Esophagus muscularis mucosa (tissue), 4 donors: ENCODE measurements around the gene CDS2. TPM values are rescaled to one million over a fixed set of nuclear protein-coding genes. Genes with fewer than 3 reads are reported as not detected.

Source experiments
- DNase-seq: peaks from one replicate; pipeline ENCODE4 v3.0.0-alpha.2; 2017; ENCODE audit errors: extremely low spot score
- H3K27ac ChIP-seq, 4 donors: fragments of 200-600 bp; sonication (generic); replicated peaks in 1 of 4; 1 replicate in 3 of 4; 2 replicates in 1 of 4; pipeline ENCODE4 v1.5.1; 2016 to 2019; ENCODE audit warnings: mild to moderate bottlenecking in 1 of 4
- H3K27me3 ChIP-seq, 4 donors: fragments of 200-600 bp; sonication (generic); one replicate each; pipeline versions ENCODE4 v1.5.1 to v1.6.0; 2016 to 2019
- H3K36me3 ChIP-seq, 4 donors: fragments of 200-600 bp; sonication (generic); one replicate each; pipeline ENCODE4 v1.5.1; 2016 to 2019
- H3K4me1 ChIP-seq, 4 donors: fragments of 200-600 bp; sonication (generic); one replicate each; pipeline ENCODE4 v1.5.1; 2016 to 2019
- H3K4me3 ChIP-seq, 4 donors: fragments of 200-600 bp; sonication (generic); 1 replicate in 2 of 4; 2 replicates in 2 of 4; pipeline ENCODE4 v1.5.1; 2016 to 2019; ENCODE audit warnings: mild to moderate bottlenecking in 4 of 4, moderate library complexity in 1 of 4
- H3K9me3 ChIP-seq, 4 donors: fragments of 200-600 bp; sonication (generic); 1 replicate in 3 of 4; 2 replicates in 1 of 4; pipeline ENCODE4 v1.5.1; 2016 to 2019
- EP300 ChIP-seq: sonication (generic); formaldehyde crosslinking; IDR thresholded peaks from one replicate; pipeline ENCODE4 v1.6.1; 2017; ENCODE audit warnings: antibody characterized with exemption
- POLR2A ChIP-seq: fragments of 450-650 bp; IDR thresholded peaks from one replicate; pipeline ENCODE4 v1.6.1; 2017; ENCODE audit warnings: antibody characterized with exemption, moderate library complexity, mild to moderate bottlenecking, low read depth
- POLR2AphosphoS5 ChIP-seq, 2 donors: sonication (generic); formaldehyde crosslinking; IDR thresholded peaks; one replicate each; pipeline ENCODE4 v1.6.1; 2017; ENCODE audit warnings: antibody characterized with exemption in 2 of 2
- WGBS: methylation state at CpG from one replicate; pipeline ENCODE4 v1.1.5; 2018; 5-methylcytosine and 5-hydroxymethylcytosine counted together
- intact Hi-C: fragments of 100-400 bp; cut with DNase I; formaldehyde crosslinking; loops from one replicate; pipeline ENCODE4 v1.15.1; 2023
- total RNA-seq, 4 donors: library from RNA; depleted of rRNA; stranded (reverse); fragments of >200 nt; gene quantifications; one replicate each; pipeline versions ENCODE4 v1.1.0 to v1.2.1, GENCODE V29; 2016
- TF ChIP-seq, protein P1 (sequence below), 3 experiments: fragments of 200-600 bp in 2 of 3; fragments of 450-650 bp in 1 of 3; sonication (generic) in 2 of 3; IDR thresholded peaks; one replicate each; pipeline ENCODE4 v1.5.1; 2017 to 2019; ENCODE audit warnings: antibody characterized with exemption in 3 of 3, mild to moderate bottlenecking in 2 of 3, moderate library complexity in 1 of 3

Gene CDS2
- total RNA-seq, 4 donors from 2014 or later, result 54.8 to 83.1 (median 69.7) TPM

DNA sequence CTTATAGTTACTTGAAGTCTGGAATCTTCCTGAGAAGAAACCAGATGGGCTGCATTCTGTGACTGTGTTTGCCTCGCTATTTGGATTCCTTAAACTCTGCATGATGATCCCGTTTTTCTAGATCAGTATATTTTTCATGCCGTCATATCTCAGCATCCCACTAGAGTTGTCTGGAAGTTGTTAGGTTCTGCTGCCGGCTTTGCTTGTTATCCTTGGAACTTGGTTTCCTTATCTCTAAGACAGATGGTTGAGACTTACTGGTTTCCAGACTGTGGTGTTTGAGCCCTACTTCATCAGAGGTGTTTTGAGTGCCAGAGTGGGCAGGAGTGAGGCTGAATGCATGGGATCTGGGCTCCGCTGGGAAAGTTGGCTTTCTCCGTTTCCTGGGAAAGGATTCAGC lies 50.3 kb downstream of the CDS2 start:
- TF ChIP-seq, protein P1, sequence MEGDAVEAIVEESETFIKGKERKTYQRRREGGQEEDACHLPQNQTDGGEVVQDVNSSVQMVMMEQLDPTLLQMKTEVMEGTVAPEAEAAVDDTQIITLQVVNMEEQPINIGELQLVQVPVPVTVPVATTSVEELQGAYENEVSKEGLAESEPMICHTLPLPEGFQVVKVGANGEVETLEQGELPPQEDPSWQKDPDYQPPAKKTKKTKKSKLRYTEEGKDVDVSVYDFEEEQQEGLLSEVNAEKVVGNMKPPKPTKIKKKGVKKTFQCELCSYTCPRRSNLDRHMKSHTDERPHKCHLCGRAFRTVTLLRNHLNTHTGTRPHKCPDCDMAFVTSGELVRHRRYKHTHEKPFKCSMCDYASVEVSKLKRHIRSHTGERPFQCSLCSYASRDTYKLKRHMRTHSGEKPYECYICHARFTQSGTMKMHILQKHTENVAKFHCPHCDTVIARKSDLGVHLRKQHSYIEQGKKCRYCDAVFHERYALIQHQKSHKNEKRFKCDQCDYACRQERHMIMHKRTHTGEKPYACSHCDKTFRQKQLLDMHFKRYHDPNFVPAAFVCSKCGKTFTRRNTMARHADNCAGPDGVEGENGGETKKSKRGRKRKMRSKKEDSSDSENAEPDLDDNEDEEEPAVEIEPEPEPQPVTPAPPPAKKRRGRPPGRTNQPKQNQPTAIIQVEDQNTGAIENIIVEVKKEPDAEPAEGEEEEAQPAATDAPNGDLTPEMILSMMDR (IDR thresholded peaks at IDR 0.05), result no peak
- TF ChIP-seq POLR2A, result no peak
- no peak for TF ChIP-seq EP300
- no peak for TF ChIP-seq POLR2AphosphoS5 (IDR thresholded peaks at IDR 0.05)
- Histone ChIP-seq H3K27me3 (no peaks in the 10 kb centered on the region), H3K4me1 (peaks cover 30 to 69% (median 39%) of the 10 kb centered on the region in 4 donors), H3K27ac (no peak overlapping the region), H3K4me3 (no peak overlapping the region), H3K9me3 (no peaks in the 10 kb centered on the region), H3K36me3 (peaks cover 5 to 89% (median 52%) of the 10 kb centered on the region in 4 donors)
- DNase-seq, result no peak
- intact Hi-C loops, result no loop called here
- WGBS, result 84% methylated on average over 6 of the region's 6 CpGs

DNA sequence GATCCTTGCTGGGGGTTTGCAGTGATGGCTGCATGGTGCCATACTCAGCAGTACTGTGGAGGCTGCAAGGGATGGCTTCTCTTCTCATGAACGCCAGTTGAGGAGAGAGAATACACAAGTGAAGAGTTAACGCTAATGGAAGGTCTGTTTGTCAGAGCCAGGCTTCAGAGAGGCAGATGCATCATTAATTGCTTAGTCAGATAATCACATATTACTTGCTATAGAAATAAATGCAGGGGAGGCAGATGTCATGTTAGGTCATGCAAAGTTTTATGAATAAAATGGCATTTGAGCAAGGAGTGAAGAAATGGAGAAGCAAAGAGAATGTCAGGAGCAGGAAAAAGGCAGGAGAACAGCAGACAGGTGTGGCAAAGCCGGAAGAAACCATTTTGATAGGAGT lies 51.2 kb downstream of the CDS2 start:
- H3K27ac ChIP-seq, result no peak overlapping the region
- TF ChIP-seq, protein P1 (IDR thresholded peaks at IDR 0.05), result no peak
- TF ChIP-seq POLR2A (no peak), EP300 (no peak), POLR2AphosphoS5 (IDR thresholded peaks at IDR 0.05) (no peak)
- no peaks in the 10 kb centered on the region for H3K27me3 ChIP-seq
- 86% methylated on average over 3 of the region's 3 CpGs for WGBS
- H3K4me3 ChIP-seq, result no peak overlapping the region
- intact Hi-C loops, result no loop called here
- H3K36me3 ChIP-seq, result peaks cover 13 to 98% (median 60%) of the 10 kb centered on the region in 4 donors
- H3K4me1 ChIP-seq, result peaks cover 27 to 69% (median 32%) of the 10 kb centered on the region in 4 donors
- no peaks in the 10 kb centered on the region for H3K9me3 ChIP-seq
- no peak for DNase-seq

DNA sequence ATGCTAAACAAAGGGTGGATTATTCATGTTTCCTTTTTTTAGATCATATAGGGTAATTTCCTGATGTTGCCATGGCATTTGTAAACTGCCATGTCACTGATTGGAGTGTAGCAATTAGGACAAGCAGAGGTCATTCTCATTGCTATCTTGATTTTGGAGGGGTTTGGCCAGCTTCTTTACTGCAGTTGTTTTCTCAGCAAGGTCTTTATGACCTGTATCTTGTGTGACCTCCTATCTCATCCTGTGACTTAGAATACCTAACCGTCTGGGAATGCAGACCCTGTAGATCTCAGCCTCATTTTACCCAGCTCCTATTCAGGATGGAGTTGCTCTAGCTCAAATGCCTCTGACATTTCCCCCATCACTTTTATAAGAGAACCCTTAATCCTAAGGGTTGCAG lies 53.6 kb downstream of the CDS2 start:
- DNase-seq, result no peak
- H3K36me3 ChIP-seq, result peaks cover 16 to 99% (median 72%) of the 10 kb centered on the region in 4 donors

DNA sequence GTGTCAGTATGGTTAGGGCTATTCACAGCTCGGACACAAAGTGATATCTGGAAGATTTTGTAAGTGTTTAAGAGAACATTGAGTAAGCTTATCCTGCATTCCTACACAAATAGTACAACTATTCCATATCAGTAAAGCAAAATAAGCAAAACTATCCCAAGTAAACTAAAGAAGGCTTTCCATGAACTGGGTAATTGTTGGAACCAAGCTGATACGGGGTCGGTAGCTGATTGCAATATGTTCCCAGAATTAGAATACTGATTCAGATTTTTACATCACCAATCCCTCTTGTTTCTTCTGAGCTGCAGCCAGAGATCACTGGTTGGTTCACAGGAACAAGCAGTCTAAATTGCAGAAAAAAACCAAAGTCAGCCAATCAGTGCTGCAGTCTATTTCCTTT lies 54.1 kb downstream of the CDS2 start:
- H3K36me3 ChIP-seq, result peaks cover 21 to 99% (median 74%) of the 10 kb centered on the region in 4 donors

More for the DNA sequence above, 53.6 kb downstream of the CDS2 start:
- no peaks in the 10 kb centered on the region for H3K9me3 ChIP-seq
- H3K27ac ChIP-seq, result no peak overlapping the region
- intact Hi-C loops, result no loop called here
- TF ChIP-seq POLR2AphosphoS5 (IDR thresholded peaks at IDR 0.05) (no peak), POLR2A (no peak), EP300 (no peak)
- TF ChIP-seq, protein P1 (IDR thresholded peaks at IDR 0.05), result no peak
- 79% methylated on average over 1 of the region's 1 CpG for WGBS
- H3K4me1 ChIP-seq, result peaks cover 19 to 66% (median 21%) of the 10 kb centered on the region in 4 donors
- no peak overlapping the region for H3K4me3 ChIP-seq
- H3K27me3 ChIP-seq, result no peaks in the 10 kb centered on the region

More for the DNA sequence above, 54.1 kb downstream of the CDS2 start:
- no peak for DNase-seq
- Histone ChIP-seq H3K4me3 (no peak overlapping the region), H3K4me1 (peaks cover 17 to 61% (median 21%) of the 10 kb centered on the region in 4 donors), H3K9me3 (no peaks in the 10 kb centered on the region), H3K27ac (no peak overlapping the region), H3K27me3 (no peaks in the 10 kb centered on the region)
- intact Hi-C loops, result no loop called here
- 67% methylated on average over 3 of the region's 3 CpGs for WGBS
- TF ChIP-seq EP300 (no peak), POLR2A (no peak), POLR2AphosphoS5 (IDR thresholded peaks at IDR 0.05) (no peak)
- TF ChIP-seq, protein P1 (IDR thresholded peaks at IDR 0.05), result no peak
